IPS DF 4.7 (cell line): Measurements from ENCODE around the gene TTC9C.
"Not testable (repeated sequence)": the region's sequence is repeated elsewhere in the genome, so short reads cannot be mapped to it uniquely, and the experiment has no call there.

ENCODE experiments used
- DNase-seq: peaks from one replicate; pipeline ENCODE4 v3.0.0-alpha.2; 2013; ENCODE audit warnings: low spot score; ENCODE audit errors: extremely low read depth

TTC9C gene, protein sequence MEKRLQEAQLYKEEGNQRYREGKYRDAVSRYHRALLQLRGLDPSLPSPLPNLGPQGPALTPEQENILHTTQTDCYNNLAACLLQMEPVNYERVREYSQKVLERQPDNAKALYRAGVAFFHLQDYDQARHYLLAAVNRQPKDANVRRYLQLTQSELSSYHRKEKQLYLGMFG

DNA sequence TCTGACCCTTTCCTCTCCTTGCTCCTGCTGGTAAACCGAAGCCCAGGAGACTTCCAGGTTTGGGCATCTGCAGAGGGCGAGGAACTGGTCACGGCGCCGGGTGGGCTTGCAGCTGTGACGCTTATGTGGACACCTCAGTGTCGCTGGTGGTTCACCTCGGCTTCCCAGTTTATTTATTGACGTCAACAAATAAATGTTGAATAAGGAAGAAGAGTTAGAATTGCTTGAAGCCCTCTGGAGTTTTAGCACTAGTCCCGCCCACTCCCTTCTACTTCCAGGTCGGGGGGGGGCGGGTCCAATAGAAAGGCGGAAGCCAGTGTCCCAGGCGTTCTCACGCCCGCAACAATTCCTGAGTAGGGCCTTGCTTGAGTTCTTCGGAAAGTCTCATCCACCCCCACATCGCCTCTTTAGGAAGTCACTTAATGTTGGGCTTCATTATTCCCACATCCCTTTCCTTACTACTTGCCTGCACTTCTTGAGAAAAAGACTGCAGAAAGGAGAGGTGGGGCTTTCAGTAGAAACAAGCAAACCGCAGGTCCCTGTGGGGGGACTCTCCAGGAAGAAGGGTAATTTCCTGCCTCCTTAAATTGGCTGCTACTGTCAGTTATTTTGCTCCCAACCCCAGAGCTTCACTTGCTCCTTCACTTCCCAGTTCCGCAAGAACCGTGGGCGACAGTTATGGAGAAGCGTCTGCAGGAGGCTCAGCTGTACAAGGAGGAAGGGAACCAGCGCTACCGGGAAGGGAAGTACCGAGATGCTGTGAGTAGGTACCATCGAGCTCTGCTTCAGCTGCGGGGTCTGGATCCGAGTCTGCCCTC is at the start of gene TTC9C:
Gene TTC9C (plus strand): TSS at position 316 of the 818 bp plus-strand sequence. CDS start 363 bp downstream, at position 679.
- no peak for DNase-seq

DNA sequence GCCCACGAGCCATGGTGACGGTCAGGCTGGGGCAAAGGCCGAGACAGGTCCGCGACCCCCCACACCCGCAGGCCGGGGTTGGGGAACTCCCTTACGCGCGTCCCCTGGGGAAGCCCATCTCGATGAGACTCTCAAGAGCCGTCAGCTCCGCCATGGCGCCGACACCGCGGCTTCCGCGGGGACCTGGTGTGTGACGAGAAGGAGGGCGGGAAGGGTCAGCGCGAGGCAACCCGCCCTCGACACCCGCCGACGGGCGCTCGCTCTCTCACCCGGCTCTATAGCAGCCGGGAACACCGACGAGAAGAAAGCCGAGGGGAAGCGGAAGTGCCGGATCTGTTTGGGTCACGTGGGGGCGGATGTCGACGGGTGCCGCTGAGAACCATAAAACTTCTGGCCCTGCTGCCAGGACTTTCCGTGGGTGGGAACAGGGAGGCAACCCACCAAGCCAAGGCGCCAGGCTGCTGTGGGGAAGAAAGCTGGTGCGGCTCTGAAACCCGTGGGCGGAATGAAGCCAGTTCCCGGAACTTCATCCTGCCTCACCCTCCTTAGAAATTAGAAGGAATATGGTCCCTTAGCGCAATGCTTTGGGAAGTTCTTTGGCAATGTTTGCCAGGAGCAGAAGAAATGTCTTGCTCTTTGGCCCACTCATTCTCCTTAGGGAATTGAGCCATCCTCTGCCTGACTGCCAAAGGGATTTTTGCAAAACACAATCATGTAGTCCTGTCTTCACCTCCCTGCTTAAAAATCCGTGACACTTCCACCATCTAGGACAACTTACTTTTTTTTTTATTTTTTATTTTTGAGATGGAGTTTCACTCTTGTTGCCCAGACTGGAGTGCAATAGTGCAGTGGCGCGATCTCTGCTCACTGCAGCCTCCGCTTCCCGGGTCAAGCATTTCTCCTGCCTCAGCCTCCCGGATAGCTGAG is 49.3 kb upstream of the TTC9C start, which contains the start of gene UBXN1:
Gene UBXN1 (minus strand): TSS at position 304 of the 927 bp plus-strand sequence. CDS start 150 bp downstream, at position 154.
- DNase-seq: no peak

DNA sequence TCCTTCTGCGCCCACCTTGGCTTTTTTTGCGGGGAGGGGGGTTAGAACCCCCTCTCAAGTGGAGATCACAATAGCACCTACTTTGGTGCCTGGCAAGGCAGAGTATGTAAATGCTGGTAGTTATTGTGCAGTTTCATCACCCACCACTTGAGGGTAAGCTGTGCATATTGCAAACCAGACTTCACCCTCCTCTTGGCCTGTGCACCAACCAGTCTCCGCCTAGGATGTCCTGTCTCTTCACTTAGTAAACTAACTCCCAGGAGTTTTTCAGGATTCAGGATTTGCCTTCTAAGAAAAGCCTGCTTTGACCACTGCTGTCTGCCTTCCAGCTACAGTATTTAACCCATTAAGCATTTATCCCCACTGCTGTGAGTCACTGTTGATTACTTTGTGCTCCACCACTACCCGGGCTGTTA is 47.5 kb upstream of the TTC9C start:
- DNase-seq: no peak

DNA sequence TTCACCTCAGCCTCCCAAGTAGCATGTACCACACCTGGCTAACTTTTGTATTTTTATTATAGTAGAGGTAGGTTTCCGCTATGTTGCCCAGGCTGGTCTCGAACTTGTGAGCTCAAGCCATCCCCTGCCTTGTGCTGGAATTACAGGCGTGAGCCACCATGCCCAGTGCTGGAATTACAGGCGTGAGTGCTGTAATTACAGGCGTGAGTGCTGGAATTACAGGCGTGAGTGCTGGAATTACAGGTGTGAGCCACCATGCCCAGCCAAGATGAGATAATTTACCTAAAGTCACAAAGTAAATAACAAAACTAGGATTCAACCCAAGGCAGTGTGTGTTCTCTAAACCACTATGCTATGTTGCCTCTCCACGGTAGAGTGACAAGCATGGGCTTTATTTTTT is 45.8 kb upstream of the TTC9C start:
- DNase-seq: no peak

DNA sequence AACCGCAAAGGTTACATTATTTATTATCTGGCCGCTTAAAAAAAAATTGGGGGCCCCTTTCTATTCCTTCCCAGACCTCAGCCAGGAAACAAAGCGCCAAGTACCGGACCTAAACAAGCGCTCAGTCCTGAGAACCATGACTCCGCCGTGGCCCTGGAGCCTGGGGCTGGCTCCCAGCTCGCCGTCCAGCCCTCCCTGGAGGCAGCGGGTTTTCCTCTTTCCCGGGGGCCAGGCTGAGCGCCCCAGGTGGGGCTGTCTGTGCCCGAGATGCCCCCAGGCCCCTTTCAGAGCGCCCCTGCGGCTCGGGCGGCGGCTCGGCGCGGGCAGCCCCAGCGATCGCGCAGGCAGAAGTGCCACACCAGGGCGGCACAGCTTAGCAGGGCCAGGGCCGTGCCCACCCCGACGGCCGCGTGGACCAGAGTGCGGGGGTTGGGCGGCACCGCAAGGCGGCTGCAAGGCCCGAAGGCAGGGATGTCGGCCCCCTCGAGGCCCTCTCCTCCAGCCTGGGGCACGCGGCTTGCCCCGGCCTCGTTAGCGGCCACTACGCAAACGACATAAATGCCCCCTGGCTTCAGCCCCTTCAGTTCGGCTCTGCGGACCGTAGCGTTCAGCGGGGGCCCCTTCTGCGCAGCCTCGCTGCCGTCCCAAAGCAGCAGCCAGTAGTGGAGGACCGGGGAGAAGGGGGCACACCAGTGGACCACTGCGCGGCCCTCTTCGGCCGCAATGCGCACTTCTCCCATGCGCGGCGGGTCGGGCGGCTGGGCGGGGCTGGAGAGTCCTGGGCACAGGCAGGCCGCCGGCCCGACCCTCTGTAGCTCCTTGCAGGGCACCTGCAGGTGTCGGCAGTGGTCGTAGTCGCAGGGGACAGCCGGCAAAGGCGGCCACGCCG is 40.5 kb upstream of the TTC9C start:
- DNase-seq: no peak

DNA sequence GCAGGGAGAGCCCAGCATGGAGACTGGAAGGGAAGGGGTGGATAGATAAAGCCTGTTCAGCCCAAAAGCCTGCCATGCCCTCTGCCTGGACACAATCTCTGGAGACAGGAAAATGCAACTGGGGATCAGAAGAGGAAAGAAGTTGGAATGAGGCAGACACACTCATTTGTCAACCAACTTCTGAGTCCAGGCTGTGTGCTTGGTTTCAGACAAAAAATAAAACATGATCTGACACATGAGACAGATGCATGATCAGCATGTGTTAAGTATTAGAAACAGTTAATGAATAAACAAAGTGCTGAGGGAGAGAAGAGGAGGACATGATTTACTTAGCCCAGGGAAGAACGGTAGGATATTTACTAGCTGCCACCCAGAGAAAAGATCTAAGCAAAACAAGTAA is 39.8 kb upstream of the TTC9C start:
- no peak for DNase-seq

DNA sequence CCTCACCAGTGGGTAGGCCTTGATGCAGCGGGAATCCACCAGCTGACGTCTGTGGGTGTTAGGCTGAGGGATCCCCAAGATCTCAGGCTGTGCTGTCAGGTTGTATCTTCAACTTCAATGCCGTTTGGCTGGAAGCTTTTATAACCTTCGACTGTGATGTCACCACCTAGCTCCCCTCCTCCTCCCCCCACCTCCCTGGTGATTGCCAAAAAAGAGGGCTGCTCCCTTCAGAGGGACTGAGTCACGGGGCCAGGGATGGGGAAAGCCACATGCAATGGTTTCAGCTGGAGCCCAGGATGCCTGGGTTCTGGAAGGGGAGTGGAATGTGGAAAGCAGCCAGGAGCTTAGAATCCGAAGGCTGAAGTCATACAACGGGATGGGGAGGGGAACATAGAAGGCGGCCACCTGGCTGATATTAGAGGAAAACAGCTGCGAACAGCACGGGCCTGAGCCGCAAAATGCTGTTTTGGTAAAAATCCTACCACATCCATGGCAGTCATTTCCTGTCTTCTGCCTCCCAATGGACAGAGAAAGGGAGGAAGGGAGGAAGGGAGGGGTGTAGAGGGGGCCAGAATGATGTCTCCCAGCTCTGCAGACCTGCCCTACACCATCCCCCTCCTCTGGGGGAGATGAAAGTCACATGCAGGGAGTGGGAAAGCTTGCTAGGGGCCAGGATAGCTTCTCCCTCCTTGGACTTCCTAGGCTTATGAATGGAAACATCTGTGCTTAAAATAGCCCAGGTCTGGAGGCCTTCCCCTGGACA is 38.7 kb upstream of the TTC9C start, which contains the start of gene LRRN4CL:
Gene LRRN4CL (minus strand): TSS at position 110 of the 763 bp plus-strand sequence. CDS start 1,022 bp downstream, outside the sequence.
- DNase-seq: no peak

DNA sequence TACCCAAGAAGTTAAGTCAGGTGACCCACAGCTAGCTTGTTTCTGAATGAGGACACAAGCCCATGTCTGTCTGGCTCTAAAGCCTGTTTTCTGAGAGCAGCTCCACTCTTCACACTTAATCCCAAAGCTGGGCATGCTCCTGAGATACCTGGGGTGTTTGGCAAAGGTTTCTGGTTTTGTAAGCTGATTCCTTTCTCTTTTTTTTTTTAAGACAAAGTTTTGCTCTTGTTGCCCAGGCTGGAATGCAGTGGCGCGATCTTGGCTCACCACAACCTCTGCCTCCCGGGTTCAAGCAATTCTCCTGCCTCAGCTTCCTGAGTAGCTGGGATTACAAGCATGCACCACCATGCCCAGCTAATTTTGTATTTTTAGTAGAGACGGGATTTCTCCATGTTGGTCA is 34.7 kb upstream of the TTC9C start:
- DNase-seq: not testable (repeated sequence)

DNA sequence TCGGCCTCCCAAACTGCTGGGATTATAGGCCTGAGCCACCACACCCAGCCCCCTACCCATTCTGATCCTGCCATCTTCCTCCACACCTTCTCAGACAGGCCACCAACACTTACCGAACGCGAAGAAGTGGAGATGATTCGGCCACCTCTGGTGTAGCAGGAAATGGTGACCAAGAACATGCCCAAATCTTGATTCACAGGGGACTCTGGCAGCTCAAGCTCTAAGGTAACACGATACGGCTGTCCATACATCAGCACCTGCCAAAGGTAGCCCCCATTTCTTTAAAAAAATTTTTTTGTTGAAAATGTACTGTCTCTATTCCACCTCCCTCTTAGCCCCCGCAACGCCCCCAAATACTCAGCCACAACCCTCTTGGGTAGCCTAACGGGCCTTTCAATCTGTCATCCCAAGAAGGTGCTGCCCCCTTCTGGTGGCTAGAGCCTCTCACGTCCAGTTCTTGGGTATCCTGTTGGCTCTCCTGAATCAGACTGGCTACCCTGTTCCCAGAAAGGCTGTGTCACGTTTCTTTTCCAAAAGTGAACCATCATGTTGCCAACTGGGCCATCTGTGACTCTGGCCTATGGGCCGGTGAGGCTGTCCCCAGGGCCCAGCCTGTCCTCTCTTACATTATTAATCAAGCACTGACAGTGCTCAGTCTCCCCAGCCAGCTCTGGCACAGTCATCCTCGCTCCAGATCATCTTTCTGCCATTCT is 33.7 kb upstream of the TTC9C start:
- no peak for DNase-seq

DNA sequence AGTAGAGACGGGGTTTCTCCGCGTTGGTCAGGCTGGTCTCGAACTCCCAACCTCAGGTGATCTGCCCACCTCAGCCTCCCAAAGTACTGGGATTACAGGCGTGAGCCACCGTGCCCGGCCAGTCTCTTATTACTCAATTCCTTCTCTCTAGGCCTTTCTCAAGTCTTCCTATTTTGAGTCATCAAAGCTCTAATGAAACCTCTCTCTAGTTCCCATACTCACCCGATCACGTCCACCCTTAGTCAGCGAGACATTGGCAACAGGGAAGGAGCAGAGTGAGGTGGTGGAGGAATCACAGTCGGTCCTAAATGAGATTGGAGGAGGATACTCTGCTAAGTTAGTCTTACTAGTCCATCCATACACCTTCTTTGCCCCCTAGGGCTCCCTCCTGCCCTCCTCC is 26.0 kb upstream of the TTC9C start:
- no peak for DNase-seq

DNA sequence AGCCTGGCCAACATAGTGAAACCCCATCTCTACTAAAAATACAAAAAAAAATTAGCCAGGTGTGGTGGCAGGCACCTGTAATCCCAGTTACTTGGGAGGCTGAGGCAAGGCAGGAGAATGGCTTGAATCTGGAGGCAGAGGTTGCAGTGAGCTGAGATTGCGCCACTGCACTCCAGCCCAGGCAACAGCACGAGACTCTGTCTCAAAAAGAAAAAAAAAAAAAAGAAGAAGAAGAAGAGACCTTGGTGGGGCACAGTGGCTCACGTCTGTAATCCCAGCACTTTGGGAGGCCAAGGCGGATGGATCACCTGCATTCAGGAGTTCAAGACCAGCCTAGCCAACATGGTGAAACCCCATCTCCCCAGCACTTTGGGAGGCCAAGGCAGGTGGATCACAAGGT is 24.4 kb upstream of the TTC9C start:
- DNase-seq: not testable (repeated sequence)

DNA sequence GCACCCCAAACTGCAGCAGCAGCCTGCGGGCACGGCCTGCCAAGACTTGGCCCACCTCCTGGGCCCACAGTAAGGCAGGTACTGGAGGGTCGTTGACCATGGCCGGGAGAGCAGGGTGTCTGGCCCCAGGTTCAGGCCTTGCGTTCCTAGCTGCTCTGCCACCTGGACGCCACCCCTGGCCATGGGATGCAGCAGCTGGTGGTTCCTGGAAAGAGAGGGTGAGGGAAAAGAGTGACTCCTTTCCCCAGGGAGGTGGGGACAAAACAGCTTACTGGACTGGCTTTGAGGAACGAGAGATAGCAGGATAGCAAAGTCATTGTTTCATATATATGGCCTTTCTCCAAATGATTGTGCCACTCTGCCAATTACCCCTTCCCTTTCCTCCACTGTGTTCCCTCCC is 22.9 kb upstream of the TTC9C start:
- no peak for DNase-seq

DNA sequence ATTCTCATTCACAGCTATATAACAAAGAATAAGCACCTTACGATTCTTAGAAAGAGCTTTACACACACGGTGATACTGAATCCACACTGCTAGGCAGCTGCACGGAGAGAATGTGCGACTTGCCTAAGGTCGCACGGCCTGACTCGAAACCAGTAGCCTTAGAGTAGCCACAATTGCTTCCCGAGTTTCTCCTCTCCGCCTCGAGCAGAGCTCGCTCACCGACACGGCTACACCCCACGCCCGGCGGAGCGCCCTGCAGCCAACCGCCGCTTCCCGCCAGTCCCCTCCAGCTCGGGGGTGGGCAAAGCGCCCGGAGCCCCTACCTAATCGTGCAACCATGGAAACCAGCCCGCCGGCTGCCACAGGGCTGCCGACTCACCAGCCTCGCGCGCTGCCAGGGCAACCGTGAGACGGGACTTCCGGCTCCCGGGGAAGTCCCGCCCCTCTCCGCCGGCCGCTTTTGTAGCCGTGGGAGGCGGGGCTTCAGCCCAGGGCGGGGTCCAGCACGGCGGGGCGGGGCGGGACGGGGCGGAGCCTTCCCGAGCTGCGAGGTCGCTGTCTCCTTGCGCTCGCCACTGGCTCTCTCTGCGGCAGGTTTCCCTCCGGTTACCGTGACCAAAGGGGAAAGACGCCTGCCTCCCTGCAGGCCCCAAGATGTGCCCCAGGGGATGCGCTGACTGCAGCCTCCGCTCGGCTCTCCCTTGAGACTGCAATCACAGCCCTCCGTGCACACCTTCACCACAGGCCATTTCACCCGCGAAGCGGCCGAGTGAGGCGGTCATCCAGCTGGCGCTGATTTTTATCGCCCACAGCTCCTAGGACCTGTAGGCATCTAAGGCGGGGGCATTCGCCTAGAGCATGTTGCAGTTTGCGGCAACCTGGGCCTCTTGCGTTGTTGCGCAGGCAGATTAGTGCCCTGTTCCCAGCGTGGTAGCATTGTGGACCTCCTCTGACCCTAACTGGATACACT is 22.1 kb upstream of the TTC9C start:
- DNase-seq: no peak

DNA sequence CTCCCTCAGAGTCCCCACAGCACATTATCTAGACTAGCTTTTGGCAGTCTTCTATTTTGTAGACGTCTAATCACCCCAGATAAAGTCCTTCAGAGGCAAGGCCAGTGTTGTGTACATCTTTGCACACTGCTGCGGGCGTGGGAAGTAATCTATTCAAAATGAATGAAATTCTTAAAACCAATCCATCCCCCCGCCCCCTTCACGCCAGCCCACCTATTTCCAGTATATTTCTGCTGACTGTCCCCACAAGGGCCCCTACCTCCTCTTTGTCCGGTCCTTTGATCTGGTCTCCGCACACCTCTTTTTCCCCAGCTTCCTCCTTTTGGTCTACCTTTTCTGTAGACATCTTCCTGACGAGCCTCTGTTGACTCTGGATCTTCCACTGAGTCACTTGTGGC is 21.4 kb upstream of the TTC9C start:
- DNase-seq: no peak

DNA sequence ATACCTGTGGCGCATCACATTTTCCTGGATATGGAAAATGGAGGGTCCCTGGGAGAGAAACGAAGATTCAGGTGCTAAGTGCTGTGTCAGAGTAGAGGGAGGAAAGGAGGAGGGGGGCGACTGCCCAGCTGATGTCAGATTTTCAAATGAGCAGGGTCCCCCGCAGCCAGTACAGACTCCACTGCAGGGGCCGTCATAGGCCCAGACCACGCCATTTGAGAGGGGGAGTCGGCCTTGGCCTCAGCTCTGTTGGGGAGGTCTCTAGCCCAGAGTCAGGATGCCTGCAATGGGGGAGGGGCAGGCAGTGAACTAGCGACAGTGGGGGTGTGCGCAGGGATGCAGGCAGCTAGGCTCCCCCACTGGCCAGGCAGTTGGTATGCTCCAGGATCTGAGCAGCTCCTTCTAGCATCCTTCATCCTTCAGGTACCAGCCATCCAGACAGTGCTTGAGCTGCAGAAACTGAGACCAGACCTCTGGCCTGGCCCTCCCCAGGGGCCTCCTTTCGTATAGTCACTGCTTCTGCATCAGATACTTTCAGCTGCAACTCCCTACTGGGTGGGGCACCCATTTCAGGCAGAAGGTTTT is 20.9 kb upstream of the TTC9C start, which contains the start of the genes BSCL2 and GNG3:
Gene BSCL2 (minus strand): TSS at position 148 of the 585 bp plus-strand sequence. CDS start 229 bp downstream, outside the sequence.
Gene GNG3 (plus strand): TSS at position 400 of the 585 bp plus-strand sequence. CDS start 620 bp downstream, outside the sequence.
- DNase-seq: no peak

DNA sequence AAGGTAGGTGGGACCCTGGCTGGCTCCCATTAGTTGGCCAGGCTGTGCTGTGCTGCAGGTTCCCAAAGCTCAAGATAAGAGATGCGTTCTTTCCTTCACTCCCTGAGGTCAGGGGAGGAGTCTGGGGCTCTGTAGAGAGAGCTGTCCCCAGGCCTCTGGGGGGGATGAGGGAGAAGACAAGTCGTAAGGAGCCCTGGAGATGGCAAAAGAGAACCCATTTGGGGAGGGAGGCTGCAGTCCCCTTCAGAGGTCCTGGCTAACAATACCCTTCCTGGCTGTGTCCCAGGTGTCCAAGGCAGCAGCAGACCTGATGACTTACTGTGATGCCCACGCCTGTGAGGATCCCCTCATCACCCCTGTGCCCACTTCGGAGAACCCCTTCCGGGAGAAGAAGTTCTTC is 19.9 kb upstream of the TTC9C start:
- DNase-seq: no peak

DNA sequence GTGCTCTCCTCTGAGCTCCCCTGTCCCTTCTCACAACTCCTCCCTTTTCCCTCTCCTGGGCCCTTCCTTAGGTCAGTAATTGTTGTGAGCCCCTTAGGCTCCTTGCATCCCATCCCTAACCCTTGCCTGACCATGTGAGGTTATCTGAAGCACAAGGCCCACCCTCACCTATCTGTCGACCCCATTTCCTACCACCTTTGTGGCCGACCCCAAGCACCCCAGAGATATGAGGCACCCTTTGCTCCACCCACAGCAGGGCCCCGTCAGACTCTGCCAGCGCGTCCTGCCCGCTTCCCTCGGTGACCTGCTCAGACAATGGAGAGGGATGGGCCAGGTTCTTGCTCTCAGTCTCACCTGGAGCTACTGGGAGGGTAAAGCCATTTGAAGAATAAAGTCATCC is 19.5 kb upstream of the TTC9C start:
- no peak for DNase-seq
